Measurements from ENCODE around the gene CDKN2C.
"Not testable (repeated sequence)": the region's sequence is repeated elsewhere in the genome, so short reads cannot be mapped to it uniquely, and the experiment has no call there.

Gene CDKN2C

DNA sequence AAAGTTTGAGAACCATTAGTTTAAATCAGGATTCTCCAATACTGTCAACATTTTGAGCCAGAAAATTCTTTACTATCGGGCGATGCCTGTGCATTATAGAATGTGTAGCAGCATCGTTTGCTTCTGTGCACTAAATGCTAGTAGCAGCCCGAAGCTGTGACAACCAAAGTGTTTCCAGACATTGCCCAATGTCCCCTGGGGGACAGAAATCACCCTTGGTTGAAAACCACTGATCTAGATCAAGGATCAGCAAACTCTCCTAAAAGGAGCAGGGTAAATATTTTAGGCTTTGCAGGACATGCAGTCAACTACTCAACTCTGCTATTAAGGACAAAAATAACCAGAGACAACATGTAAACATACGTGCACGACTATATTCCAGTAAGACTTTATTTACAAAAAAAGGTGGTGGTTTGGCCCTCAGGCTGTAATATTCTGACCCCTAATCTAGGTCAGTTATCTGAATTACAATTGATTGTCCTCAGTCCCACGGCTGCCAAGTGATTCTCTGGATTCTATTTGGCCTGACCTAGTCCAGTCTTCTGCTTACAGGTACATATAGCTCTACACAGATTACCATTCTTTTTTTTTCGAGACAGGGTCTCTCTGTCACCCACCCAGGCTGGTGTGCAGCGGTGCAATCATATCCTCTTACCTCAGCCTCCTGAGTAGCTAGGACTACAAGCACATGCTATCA lies 20.6 kb upstream of the CDKN2C start:
- TF ChIP-seq, protein P1, sequence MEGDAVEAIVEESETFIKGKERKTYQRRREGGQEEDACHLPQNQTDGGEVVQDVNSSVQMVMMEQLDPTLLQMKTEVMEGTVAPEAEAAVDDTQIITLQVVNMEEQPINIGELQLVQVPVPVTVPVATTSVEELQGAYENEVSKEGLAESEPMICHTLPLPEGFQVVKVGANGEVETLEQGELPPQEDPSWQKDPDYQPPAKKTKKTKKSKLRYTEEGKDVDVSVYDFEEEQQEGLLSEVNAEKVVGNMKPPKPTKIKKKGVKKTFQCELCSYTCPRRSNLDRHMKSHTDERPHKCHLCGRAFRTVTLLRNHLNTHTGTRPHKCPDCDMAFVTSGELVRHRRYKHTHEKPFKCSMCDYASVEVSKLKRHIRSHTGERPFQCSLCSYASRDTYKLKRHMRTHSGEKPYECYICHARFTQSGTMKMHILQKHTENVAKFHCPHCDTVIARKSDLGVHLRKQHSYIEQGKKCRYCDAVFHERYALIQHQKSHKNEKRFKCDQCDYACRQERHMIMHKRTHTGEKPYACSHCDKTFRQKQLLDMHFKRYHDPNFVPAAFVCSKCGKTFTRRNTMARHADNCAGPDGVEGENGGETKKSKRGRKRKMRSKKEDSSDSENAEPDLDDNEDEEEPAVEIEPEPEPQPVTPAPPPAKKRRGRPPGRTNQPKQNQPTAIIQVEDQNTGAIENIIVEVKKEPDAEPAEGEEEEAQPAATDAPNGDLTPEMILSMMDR (IDR thresholded peaks at IDR 0.05; ENCODE audit: low read depth, low read length, missing control alignments) = no peak
- no peak overlapping the region for H3K4me3 ChIP-seq (replicated peaks; ENCODE audit: low read depth, low read length)
- DNase-seq (ENCODE audit: extremely low read depth, low read depth) = no peak

GRCh38 chr1:50950396-50950795 lies 19.6 kb upstream of the CDKN2C start:
- H3K4me3 ChIP-seq (replicated peaks; ENCODE audit: low read depth, low read length) = no peak overlapping the region
- TF ChIP-seq, protein P1 (IDR thresholded peaks at IDR 0.05; ENCODE audit: low read depth, low read length, missing control alignments) = no peak
- DNase-seq (ENCODE audit: extremely low read depth, low read depth) = no peak

DNA sequence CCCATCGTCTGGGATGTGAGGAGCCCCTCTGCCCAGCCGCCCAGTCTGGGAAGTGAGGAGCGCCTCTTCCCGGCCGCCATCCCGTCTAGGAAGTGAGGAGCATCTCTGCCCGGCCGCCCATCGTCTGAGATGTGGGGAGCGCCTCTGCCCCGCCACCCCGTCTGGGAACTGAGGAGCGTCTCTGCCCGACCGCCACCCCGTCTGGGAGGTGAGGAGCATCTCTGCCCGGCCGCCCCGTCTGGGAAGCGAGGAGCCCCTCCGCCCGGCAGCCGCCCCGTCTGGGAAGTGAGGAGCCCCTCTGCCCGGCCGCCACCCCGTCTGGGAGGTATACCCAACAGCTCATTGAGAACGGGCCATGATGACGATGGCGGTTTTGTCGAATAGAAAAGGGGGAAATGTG lies 17.5 kb upstream of the CDKN2C start:
- DNase-seq (ENCODE audit: extremely low read depth, low read depth); H3K4me3 ChIP-seq (replicated peaks; ENCODE audit: low read depth, low read length): not testable (repeated sequence)

GRCh38 chr1:50955116-50955515 lies 14.9 kb upstream of the CDKN2C start:
- TF ChIP-seq, protein P1 (IDR thresholded peaks at IDR 0.05; ENCODE audit: low read depth, low read length, missing control alignments) = no peak
- DNase-seq (ENCODE audit: extremely low read depth, low read depth) = no peak
- H3K4me3 ChIP-seq (replicated peaks; ENCODE audit: low read depth, low read length) = no peak overlapping the region

DNA sequence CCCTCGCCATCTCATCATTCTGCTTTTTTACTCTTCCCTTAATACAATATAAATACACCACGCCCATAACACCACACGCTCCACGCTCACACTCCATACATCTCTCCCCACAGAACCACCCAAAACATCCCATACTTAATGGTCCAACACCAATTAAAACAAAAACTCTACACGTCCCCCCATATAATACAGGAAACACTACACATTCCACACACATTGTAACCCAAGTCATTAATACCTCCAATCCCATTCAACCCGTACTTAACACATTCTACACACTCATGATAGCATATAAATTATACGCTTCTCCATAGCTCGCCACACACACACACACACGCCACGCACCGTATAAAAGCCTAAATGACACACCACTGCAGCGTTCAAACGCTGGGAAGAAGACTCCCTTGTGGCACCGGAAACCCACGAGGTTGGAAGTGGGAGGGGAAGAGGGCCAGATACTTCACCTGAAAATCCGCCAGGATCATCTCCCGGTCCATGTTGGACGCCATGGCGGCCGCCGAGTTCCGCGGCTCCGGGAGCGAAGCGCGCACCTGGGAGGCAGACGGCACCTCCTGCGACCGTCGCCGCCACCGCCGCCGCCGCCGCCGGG lies 10.6 kb upstream of the CDKN2C start:
- DNase-seq (ENCODE audit: extremely low read depth, low read depth) = no peak
- peak overlapping the region; percentile 84 for H3K4me3 ChIP-seq (replicated peaks; ENCODE audit: low read depth, low read length)
- TF ChIP-seq, protein P1 (IDR thresholded peaks at IDR 0.05; ENCODE audit: low read depth, low read length, missing control alignments) = no peak

- peak; percentile 82 for DNase-seq (ENCODE audit: extremely low read depth, low read depth)
- peak within 1 kb of the TSS; percentile 84 for H3K4me3 ChIP-seq (replicated peaks; ENCODE audit: low read depth, low read length)
- TF ChIP-seq, protein P1 (IDR thresholded peaks at IDR 0.05; ENCODE audit: low read depth, low read length, missing control alignments) = no peak
Observed at GRCh38 chr1:50959913-50960844, 9.9 kb upstream of the CDKN2C start, which contains the start of gene FAF1. Gene FAF1, minus strand, starts transcription at chr1:50960267. Its CDS starts 456 bp downstream, at chr1:50959811.

GRCh38 chr1:50964863-50965262 lies 5.2 kb upstream of the CDKN2C start:
- TF ChIP-seq, protein P1 (IDR thresholded peaks at IDR 0.05; ENCODE audit: low read depth, low read length, missing control alignments) = no peak
- DNase-seq (ENCODE audit: extremely low read depth, low read depth) = no peak
- H3K4me3 ChIP-seq (replicated peaks; ENCODE audit: low read depth, low read length) = no peak overlapping the region

Data from HFF-Myc (cell line).